NCI-H2029 treated with DMSO at 0.1 percent for 48 hours (cell line): ENCODE data around the gene GAGE1.
"Not testable (repeated sequence)": the region's sequence is repeated elsewhere in the genome, so short reads cannot be mapped to it uniquely, and the experiment has no call there.

Experiments used
- DNase-seq: peaks from one replicate; lab custom pipeline; 2025; lab: John Stamatoyannopoulos, UW

Gene GAGE1, protein sequence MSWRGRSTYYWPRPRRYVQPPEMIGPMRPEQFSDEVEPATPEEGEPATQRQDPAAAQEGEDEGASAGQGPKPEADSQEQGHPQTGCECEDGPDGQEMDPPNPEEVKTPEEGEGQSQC

DNA sequence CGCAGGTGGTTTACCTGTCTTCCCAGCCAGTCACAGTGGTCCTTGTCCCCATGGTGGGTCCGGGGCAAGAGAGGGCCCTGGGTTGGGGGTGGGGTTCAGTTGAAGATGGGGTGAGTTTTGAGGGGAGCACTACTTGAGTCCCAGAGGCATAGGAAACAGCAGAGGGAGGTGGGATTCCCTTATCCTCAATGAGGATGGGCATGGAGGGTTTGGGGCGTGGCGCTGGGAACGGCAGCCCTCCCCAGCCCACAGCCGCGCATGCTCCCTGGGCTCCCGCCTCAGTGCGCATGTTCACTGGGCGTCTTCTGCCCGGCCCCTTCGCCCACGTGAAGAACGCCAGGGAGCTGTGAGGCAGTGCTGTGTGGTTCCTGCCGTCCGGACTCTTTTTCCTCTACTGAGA is at the start of gene GAGE1:
Gene GAGE1 (plus strand): TSS at position 301 of the 400 bp plus-strand sequence. CDS start 1,155 bp downstream, outside the sequence.
- DNase-seq, result not testable (repeated sequence)

DNA sequence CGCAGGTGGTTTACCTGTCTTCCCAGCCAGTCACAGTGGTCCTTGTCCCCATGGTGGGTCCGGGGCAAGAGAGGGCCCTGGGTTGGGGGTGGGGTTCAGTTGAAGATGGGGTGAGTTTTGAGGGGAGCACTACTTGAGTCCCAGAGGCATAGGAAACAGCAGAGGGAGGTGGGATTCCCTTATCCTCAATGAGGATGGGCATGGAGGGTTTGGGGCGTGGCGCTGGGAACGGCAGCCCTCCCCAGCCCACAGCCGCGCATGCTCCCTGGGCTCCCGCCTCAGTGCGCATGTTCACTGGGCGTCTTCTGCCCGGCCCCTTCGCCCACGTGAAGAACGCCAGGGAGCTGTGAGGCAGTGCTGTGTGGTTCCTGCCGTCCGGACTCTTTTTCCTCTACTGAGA is 47.8 kb upstream of the GAGE1 start, which contains the start of gene GAGE12E:
Gene GAGE12E (plus strand): TSS at position 301 of the 400 bp plus-strand sequence. CDS start 1,155 bp downstream, outside the sequence.
- not testable (repeated sequence) for DNase-seq

DNA sequence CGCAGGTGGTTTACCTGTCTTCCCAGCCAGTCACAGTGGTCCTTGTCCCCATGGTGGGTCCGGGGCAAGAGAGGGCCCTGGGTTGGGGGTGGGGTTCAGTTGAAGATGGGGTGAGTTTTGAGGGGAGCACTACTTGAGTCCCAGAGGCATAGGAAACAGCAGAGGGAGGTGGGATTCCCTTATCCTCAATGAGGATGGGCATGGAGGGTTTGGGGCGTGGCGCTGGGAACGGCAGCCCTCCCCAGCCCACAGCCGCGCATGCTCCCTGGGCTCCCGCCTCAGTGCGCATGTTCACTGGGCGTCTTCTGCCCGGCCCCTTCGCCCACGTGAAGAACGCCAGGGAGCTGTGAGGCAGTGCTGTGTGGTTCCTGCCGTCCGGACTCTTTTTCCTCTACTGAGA is 38.3 kb upstream of the GAGE1 start, which contains the start of gene GAGE12F:
Gene GAGE12F (plus strand): TSS at position 301 of the 400 bp plus-strand sequence. CDS start 1,155 bp downstream, outside the sequence.
- DNase-seq, result not testable (repeated sequence)

DNA sequence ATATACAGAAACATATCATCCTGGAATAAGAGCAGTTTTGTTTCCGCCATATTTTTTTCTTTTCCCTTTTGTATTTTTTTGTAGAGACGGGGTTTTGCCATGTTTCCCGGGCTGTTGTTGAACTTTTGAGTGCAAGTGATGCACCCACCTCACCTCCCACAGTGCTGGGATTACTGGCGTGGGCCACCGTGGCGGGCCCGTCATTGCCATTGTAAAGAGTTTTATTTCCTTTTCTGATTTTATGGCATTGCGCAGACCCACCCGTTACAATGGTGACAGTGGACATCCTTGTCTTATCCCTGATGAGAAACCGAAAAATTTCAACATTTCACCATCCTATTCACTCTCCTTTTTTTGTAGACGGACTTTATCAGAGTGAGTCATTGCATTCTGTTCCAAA is 30.1 kb upstream of the GAGE1 start:
- DNase-seq, result not testable (repeated sequence)

DNA sequence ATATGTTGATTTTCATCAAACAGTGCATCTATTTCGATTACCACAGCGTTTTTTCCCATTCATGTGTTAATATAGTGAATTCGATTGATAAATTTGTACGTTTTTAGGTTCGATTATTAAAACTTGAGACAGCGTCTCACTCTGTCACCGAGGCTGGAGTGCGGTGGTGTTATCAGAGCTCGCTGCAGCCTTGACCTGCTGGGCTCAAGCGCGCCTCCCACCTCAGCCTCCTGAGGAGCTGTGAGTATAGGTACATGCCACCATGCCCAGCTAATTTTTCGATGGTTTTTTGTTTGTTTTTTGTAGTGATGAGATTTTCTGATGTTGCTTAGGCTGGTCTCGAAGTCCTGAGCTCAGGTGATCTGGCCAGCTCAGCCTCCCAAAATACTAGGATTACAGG is 29.7 kb upstream of the GAGE1 start:
- not testable (repeated sequence) for DNase-seq

DNA sequence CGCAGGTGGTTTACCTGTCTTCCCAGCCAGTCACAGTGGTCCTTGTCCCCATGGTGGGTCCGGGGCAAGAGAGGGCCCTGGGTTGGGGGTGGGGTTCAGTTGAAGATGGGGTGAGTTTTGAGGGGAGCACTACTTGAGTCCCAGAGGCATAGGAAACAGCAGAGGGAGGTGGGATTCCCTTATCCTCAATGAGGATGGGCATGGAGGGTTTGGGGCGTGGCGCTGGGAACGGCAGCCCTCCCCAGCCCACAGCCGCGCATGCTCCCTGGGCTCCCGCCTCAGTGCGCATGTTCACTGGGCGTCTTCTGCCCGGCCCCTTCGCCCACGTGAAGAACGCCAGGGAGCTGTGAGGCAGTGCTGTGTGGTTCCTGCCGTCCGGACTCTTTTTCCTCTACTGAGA is 28.7 kb upstream of the GAGE1 start, which contains the start of gene GAGE12G:
Gene GAGE12G (plus strand): TSS at position 301 of the 400 bp plus-strand sequence. CDS start 1,155 bp downstream, outside the sequence.
- not testable (repeated sequence) for DNase-seq

DNA sequence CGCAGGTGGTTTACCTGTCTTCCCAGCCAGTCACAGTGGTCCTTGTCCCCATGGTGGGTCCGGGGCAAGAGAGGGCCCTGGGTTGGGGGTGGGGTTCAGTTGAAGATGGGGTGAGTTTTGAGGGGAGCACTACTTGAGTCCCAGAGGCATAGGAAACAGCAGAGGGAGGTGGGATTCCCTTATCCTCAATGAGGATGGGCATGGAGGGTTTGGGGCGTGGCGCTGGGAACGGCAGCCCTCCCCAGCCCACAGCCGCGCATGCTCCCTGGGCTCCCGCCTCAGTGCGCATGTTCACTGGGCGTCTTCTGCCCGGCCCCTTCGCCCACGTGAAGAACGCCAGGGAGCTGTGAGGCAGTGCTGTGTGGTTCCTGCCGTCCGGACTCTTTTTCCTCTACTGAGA is 19.2 kb upstream of the GAGE1 start, which contains the start of gene GAGE12H:
Gene GAGE12H (plus strand): TSS at position 301 of the 400 bp plus-strand sequence. CDS start 1,155 bp downstream, outside the sequence.
- not testable (repeated sequence) for DNase-seq

DNA sequence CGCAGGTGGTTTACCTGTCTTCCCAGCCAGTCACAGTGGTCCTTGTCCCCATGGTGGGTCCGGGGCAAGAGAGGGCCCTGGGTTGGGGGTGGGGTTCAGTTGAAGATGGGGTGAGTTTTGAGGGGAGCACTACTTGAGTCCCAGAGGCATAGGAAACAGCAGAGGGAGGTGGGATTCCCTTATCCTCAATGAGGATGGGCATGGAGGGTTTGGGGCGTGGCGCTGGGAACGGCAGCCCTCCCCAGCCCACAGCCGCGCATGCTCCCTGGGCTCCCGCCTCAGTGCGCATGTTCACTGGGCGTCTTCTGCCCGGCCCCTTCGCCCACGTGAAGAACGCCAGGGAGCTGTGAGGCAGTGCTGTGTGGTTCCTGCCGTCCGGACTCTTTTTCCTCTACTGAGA is 9.6 kb upstream of the GAGE1 start, which contains the start of gene GAGE2A:
Gene GAGE2A (plus strand): TSS at position 301 of the 400 bp plus-strand sequence. CDS start 1,155 bp downstream, outside the sequence.
- not testable (repeated sequence) for DNase-seq

DNA sequence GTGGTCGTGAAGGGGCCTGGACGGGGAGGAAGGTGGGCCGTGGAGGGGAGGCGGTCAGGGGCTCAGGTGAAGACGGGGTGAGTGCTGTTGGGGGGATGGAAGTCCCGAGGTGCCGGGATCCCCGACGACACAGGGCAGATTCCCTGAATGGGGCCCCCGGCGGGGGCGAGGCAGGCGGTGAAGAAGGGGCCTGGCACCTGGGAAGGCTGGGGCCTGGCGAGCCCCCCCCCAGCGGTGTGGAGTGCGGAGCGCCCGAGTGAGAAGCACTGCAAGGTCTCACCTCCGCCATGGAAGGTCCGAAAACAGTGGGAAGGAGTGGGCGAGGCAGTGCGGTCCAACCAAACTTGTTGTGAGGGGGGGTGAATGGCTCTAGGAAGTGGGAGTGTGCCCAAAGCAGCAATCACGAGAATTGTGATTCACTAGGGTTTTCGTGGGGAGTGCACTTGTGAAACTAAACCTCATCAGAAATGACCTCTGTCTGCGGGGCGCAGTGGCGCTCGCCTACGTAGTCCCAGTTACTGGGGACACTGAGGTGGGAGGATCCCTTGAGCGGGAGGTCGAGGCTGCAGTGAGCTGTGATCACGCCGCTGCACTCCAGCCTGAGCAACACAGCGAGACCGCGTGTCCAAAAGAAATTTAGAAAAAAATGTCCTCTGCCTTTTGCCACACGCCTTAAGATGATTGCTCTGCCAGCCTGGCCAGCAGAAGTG is 8.9 kb upstream of the GAGE1 start:
- not testable (repeated sequence) for DNase-seq

DNA sequence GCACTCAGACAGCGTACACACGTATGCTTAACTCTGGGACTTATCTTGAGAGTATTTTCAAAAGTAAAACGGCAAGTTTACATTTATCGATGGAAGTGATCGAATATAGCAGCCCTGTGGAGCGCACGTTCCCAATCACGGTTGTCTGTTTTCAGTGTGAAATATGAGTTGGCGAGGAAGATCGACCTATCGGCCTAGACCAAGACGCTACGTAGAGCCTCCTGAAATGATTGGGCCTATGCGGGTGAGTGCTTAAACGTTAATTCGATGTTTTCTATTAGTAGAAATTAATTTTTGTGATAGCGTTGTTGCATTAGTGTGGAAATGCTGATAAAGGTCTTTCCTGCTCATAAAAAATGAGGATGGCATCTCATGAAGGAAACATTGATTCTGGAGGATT is 8.3 kb upstream of the GAGE1 start:
- not testable (repeated sequence) for DNase-seq

DNA sequence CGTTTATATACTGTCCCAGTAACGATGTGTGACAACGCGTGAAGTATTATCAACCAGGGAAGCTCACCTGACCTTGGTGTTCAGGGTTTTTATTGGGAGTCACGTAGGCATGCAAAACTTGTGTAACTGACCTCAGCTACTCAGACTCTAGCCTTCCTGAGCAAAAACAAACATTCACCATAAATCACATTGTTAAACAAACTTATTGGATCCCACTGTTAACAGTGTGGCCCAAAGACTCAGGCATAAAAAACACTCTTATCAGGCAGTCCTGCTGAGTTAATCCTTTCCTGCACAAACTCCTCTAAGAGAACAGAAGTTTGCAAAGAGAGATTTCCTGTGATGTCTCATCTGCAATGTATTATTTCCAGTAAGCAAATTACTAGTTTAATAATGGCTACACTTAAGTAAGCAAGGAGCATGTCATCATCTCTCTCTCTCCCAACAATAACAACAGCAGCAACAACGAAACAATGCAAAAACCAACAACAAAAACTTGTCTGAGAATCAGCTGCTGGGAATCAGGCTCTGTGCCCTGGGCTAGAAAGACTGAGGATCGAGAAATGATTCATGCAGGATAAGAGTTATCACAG is 12.0 kb downstream of the GAGE1 start:
- DNase-seq, result no peak

DNA sequence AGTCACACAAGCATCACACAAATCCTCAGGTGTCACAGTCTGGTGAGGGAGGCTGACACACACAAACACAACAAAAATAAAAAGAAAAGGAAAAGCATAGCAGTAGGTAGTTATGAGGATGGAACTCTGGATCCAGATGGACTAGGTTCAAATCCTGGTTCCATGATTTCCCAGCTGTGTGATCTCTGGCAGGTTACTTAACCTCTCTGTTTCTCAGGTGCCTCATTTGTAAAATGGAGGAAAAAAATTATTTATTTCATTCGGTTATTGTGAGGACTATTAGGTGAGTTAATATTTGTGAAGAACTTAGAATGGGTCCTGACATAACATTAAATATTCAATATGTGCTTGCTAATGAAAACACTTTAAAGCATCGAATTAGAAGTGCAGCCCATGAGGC is 19.8 kb downstream of the GAGE1 start:
- DNase-seq, result no peak

DNA sequence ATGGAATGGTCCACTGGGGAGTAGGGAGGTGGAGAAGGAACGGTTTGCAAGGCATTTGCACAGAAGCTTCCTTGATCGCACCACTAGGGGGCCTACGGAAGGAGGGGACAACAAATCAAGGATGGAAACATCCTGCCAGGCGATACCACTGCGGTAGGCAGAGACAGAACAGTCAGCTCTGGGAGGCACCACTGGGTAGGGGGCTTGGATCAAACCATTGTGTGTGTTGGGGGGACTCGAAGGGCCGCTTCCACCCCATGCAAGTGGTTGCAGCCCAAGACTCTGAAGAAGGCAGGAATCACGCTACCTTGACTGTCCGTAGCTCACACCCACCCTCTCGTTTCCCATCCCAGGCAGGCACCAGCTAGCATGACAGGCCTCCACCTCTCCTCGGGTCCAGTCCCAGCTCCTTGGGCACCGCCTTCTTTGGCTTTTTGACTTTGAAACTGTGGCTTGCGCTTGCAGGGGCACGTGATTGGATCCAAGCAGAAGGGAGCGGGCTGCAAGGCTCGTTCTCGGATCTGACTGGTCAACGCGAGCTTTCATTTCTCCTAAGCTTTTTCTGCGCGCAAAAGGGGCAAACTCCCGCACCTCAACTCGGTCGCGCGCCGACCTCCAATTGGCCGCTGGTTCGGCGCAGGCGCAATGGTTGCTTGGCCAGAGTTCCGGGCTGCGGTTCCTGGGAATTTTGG is 28.4 kb downstream of the GAGE1 start:
- DNase-seq, result no peak

DNA sequence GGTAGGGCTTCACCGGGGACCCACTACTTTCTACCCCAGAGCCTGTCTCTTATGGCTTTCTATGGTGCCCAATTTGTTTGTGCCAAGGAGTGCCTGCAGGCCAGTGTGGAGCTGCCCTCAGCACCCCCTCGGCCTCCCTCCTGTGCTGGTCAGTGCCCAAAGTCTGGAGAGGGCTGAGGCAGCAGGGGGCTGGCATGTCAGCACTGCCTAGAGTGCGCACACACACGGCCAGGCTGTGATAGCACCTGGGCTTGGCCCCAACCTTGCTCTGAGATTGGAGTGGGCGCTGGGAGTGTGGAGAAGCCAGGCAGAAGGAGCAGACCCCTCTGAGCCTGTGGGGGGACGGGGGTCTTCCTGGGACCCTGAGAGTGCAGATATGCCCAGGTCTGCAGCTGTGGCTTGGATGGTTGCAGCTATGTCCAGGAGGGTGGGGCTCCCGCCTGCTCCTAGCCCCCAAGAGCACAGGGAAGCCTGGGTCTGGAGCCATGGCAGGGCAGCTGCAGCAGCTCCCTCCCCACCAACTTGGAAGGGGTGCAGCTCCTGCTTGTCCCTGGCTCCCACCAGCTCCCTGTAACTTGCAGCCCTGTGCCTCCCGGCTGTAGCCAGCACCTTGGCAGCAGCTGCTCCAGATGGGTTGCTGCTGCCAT is 46.3 kb downstream of the GAGE1 start:
- DNase-seq, result no peak

DNA sequence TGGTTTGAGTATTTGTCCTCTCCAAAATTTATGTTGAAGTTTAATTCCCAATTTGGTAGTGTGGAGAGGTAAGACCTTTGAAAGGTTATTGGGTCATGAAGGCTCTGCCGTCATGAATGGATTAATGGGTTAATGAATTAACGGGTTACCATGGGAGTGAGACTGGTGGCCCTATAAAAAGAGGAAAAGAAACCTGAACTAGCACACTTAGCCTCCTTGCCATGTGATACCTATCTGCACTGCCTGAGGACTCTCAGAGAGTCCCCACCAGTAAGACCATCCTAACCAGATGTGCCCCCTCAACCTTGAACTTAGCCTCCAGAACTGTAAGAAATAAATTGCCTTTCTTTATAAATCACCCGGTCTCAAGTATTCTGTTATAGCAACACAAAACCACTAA is 57.7 kb downstream of the GAGE1 start:
- no peak for DNase-seq
